Prostate gland (tissue), 2 donors: ENCODE results near the gene ILDR1.

Source experiments
- CTCF ChIP-seq, 4 experiments: fragments of 200-600 bp in 2 of 4; fragments of 450-650 bp in 2 of 4; sonication (generic) in 2 of 4; IDR thresholded peaks; 1 replicate in 3 of 4; 2 replicates in 1 of 4; pipeline ENCODE4 v1.5.1; 2016 to 2019; ENCODE audit warnings: antibody characterized with exemption in 4 of 4, mild to moderate bottlenecking in 2 of 4, moderate library complexity in 2 of 4
- POLR2A ChIP-seq: fragments of 450-650 bp; IDR thresholded peaks from one replicate; pipeline ENCODE4 v1.6.1; 2016; ENCODE audit warnings: antibody characterized with exemption, mild to moderate bottlenecking
- POLR2AphosphoS5 ChIP-seq: sonication (generic); formaldehyde crosslinking; IDR thresholded peaks from one replicate; pipeline ENCODE4 v1.6.1; 2017; ENCODE audit warnings: antibody characterized with exemption

GRCh38 chr3:121995161-121996137 is 26.6 kb downstream of the ILDR1 start:
- TF ChIP-seq CTCF (IDR thresholded peaks at IDR 0.05) (peak in 3 of 4 experiments; percentile 36 to 48 (median 46)), POLR2A (no peak), POLR2AphosphoS5 (no peak)
